Activated T-helper 1 cell treated with anti-CD3 and anti-CD28 coated beads, Interleukin-12 subunit alpha, Interleukin-12 subunit beta, Interleukin-2, Interleukin-4 antibody, amounts not matched to agents 30 ng/mL and 10 ng/mL and 1 ng/mL, durations not matched to agents 14 hours and 24 hours and 36 hours (primary cell): ENCODE measurements around the gene PACSIN2. TPM values are rescaled to one million over a fixed set of nuclear protein-coding genes. Genes with fewer than 3 reads are reported as not detected.
"Not testable (repeated sequence)": the region's sequence is repeated elsewhere in the genome, so short reads cannot be mapped to it uniquely, and the experiment has no call there.

Experiments used
- DNase-seq: peaks from one replicate; pipeline ENCODE4 v3.0.0; 2021; ENCODE audit warnings: low spot score
- H3K27ac Mint-ChIP-seq: one replicate; pipeline ENCODE4 v1.8.0; 2021; ENCODE audit warnings: mild to moderate bottlenecking, mixed read lengths
- H3K27me3 Mint-ChIP-seq: one replicate; pipeline ENCODE4 v1.8.0; 2022; ENCODE audit warnings: mild to moderate bottlenecking, moderate library complexity, mixed read lengths; ENCODE audit not compliant: insufficient read depth
- H3K36me3 Mint-ChIP-seq: one replicate; pipeline ENCODE4 v1.8.0; 2021; ENCODE audit warnings: low read depth, mixed read lengths
- H3K4me1 Mint-ChIP-seq: one replicate; pipeline ENCODE4 v1.8.0; 2021; ENCODE audit warnings: low read depth, mixed read lengths
- H3K4me3 Mint-ChIP-seq: one replicate; pipeline ENCODE4 v1.8.0; 2021; ENCODE audit warnings: mild to moderate bottlenecking, moderate library complexity, mixed read lengths
- H3K9me3 Mint-ChIP-seq: one replicate; pipeline ENCODE4 v1.8.0; 2021; ENCODE audit warnings: mixed read lengths
- intact Hi-C: fragments of 100-400 bp; cut with micrococcal nuclease; formaldehyde crosslinking; loops from one replicate; pipeline ENCODE4 v1.15.1; 2024
- total RNA-seq: library from RNA; stranded (reverse); gene quantifications from 2 replicates; pipeline ENCODE4 v1.2.3, GENCODE V29; 2022

The PACSIN2 gene
- total RNA-seq, 1 donor from 2014 or later: 30.5 TPM

DNA sequence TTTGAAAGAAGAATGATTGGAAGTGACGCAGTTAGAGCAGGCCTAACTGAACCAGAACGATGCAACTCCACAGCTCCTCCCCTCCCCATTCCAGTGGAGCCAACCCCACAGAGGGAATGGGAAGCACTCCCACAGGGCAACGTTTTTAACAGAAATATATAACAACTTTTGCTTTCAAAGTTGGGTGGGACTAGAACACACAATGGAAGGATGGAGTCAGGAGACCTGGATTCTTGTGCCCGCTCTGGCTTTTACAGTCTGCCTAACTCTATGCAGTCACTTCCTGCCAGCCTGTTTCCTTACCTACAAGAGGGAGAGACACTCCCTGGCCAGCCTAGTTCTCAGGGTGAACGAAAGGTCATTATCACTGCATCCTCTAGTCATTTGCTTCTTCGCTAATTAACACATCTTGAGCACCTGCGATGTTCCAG is 75.5 kb downstream of the PACSIN2 start:
- H3K4me3 Mint-ChIP-seq: no peak overlapping the region
- DNase-seq: no peak
- intact Hi-C loops: no loop called here
- H3K27me3 Mint-ChIP-seq: peaks cover 1% of the 10 kb centered on the region
- H3K36me3 Mint-ChIP-seq: no peaks in the 10 kb centered on the region
- no peaks in the 10 kb centered on the region for H3K9me3 Mint-ChIP-seq
- H3K4me1 Mint-ChIP-seq: peaks cover 29% of the 10 kb centered on the region
- H3K27ac Mint-ChIP-seq: no peak overlapping the region

DNA sequence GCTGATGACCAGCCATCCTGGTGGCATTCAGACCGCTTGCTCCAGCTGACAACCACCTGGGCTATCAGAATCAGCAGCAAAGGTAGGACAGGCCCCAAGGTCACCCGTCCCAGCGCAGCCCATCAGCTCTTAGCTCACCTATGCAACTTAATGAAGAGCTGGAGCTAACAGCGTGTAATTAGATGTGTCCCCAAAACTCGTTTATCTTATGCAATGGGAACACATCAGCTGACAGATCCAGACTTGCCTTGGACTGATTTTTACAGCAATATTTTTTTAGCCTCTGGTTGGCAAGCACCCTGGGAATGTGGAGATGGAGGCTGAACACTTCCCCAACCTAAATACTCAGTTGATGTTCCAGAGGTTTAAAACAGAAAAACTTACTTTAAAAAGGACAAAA is 76.0 kb downstream of the PACSIN2 start:
- Mint-ChIP-seq H3K27ac (no peak overlapping the region), H3K27me3 (peaks cover 1% of the 10 kb centered on the region), H3K4me3 (no peak overlapping the region), H3K9me3 (no peaks in the 10 kb centered on the region), H3K36me3 (no peaks in the 10 kb centered on the region), H3K4me1 (peaks cover 34% of the 10 kb centered on the region)
- no peak for DNase-seq
- intact Hi-C loops: no loop called here

DNA sequence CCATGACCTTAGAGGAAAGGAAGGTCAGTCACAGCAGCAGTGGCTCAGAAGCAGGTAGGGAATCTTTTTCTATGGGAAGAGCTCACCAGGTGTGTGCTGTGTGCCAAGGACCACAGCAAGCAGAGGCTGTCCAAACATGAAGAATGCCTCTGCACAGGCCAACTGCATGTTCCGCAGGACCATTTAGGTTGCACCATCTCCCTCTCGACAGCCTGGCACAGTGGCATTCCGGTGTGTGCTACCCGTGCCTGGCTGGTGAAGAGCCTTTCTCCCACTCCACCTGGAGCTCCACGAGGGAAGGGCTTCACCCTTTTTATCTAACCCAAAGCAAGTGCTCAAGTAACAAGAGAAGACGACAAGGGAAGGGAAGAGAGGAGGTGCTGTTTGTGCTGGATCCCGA is 76.5 kb downstream of the PACSIN2 start:
- Mint-ChIP-seq H3K27ac (no peak overlapping the region), H3K36me3 (no peaks in the 10 kb centered on the region), H3K27me3 (peaks cover 1% of the 10 kb centered on the region), H3K4me1 (peaks cover 39% of the 10 kb centered on the region), H3K9me3 (no peaks in the 10 kb centered on the region), H3K4me3 (no peak overlapping the region)
- DNase-seq: no peak
- intact Hi-C loops: no loop called here

DNA sequence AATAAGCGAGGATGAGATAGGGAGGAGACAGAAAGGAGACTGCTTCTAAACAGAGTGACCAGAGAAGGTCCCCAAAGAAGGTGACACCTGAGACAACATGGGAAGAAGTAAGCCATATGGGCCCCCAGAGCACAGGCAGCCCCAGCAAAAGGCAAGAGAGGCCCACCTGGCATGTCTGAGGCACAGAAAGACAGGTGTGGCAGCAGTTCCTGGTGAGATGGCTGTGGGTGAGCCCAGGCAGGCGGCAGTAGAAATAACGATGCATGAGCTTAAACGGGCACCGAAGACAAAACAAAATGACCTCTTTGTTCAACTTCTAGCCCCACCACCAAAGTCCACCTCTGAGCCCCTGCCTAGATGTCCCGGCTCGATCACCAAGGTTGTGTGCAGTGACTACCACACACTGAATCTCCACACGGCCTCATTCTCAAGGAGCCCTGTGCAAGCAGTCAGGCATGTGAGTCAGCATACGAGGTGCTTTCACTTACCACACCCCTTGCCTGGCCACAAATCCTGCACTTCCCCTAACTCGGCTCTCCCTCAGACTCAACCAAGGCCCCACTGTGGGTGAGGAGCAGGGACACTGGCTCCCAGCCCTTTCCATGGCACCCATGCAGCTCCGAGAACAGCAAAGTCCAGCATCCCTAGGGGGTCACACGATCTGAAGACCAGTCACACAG is 77.6 kb downstream of the PACSIN2 start:
- DNase-seq: peak; percentile 12
- peaks cover 51% of the 10 kb centered on the region for H3K4me1 Mint-ChIP-seq

DNA sequence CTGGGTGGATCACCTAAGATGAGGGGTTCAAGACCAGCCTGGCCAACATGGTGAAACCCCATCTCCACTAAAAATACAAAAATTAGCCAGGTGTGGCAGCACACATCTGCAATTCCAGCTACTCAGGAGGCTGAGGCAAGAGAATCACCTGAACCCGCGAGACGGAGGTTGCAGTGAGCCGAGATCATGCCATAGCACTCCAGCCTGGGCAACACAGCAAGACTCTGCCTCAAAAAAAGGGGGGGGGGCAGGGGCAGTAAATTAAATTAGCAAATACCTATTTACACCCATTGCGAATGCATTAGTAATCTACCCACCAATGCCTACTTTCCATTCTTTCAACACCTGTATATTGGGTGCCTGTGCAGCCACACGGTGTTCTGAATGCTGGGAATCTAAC is 78.3 kb downstream of the PACSIN2 start:
- H3K4me1 Mint-ChIP-seq: peaks cover 57% of the 10 kb centered on the region
- intact Hi-C loops, H3K27me3 Mint-ChIP-seq, H3K27ac Mint-ChIP-seq, DNase-seq, H3K9me3 Mint-ChIP-seq, H3K4me3 Mint-ChIP-seq, H3K36me3 Mint-ChIP-seq: not testable (repeated sequence)

More for the DNA sequence above, 77.6 kb downstream of the PACSIN2 start:
- intact Hi-C loops: no loop called here
- Mint-ChIP-seq H3K27me3 (peaks cover 1% of the 10 kb centered on the region), H3K4me3 (no peak overlapping the region), H3K27ac (no peak overlapping the region), H3K36me3 (no peaks in the 10 kb centered on the region), H3K9me3 (no peaks in the 10 kb centered on the region)

DNA sequence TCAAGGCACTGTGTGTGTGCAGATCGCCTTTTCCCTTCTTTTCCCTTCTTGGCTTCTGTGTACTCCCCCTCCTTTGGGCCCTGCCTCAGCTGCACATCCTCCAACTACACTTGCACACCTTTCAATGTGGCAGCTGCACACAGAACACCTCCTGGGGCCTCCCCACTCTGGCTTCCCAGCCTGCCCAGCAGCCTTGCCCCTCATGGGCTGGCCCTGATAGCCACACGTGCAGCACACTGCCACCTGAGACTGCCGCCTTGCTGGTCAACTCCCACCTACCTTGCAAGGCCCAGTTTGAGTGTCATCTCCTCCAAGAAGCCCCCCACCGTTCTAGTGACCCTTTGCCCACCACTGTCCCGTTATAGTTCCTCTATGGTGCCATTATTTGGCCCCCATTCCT is 80.6 kb downstream of the PACSIN2 start:
- Mint-ChIP-seq H3K9me3 (no peaks in the 10 kb centered on the region), H3K4me3 (no peak overlapping the region), H3K36me3 (peaks cover 2% of the 10 kb centered on the region), H3K27me3 (no peaks in the 10 kb centered on the region), H3K4me1 (peaks cover 71% of the 10 kb centered on the region), H3K27ac (peak overlapping the region; percentile 78)
- DNase-seq: no peak
- intact Hi-C loops: loop anchor here (5.0 kb wide), 1 partner anchor 68 kb away; no protein-coding TSS in a partner anchor

DNA sequence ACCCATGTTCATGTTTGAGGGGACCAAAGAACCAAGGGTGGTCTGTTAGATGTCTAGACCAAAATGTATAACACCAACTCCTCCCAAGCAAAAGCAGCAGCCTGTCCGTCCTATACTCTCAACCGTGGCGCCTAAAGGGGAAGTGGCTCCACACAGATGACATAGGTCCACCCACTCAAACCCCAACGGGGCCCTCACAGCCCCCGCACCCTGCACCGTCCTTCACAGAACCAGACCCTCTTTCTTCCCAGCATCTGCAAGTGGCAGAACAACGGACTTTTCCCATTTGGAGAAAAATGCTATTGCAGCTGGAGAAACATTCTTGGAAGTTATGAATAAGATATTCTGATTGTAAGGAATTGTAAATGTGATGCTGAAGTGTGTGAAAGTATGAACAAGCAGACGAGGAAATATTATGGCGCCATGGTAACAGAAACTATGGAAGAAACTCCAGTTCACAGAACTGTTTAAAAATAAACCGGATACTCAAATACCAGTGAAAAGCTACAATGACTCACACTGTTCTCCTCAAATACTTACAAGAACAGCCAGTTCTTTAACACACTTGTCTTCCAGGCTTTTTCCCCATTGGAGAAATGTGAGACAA is 81.4 kb downstream of the PACSIN2 start:
- peak overlapping the region; percentile 91 for H3K27ac Mint-ChIP-seq
- intact Hi-C loops: loop anchor here (1.0 to 5.0 kb wide), 3 partner anchors 31 to 70 kb away; no protein-coding TSS in a partner anchor
- no peaks in the 10 kb centered on the region for H3K27me3 Mint-ChIP-seq
- no peak for DNase-seq
- no peaks in the 10 kb centered on the region for H3K9me3 Mint-ChIP-seq
- peak overlapping the region; percentile 61 for H3K4me3 Mint-ChIP-seq
- peaks cover 71% of the 10 kb centered on the region for H3K4me1 Mint-ChIP-seq
- H3K36me3 Mint-ChIP-seq: peaks cover 2% of the 10 kb centered on the region

DNA sequence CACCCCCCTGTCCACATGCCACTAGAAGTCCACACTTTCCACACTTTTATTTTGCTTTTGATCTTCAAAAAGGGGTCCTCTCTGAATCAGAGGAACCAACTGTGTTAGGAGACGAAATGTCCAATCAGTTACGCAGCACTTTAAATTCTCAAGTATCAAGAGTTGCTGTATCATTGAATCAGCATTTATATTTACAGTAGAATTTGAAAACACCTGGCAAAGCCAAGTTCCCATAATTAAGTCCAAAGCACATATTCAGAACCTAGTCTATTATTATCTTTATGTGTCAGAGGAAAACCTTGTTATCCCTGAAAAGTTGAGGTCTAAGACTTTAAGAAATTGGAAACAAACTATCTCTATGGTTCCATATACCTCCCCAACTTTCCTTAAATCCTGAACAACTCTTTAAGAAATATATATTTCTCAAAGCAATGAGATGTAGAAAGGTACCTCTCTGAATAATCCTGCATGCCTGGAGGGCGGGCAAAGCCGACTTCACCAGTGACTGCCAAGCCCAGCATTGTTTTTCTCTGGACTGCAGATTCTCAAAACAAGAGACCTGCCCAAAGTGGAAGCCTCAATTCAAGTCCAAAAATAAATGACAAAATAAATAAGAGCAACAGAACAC is 82.0 kb downstream of the PACSIN2 start:
- H3K4me3 Mint-ChIP-seq: peak overlapping the region; percentile 61
- peaks cover 2% of the 10 kb centered on the region for H3K36me3 Mint-ChIP-seq
- intact Hi-C loops: loop anchor here (1.0 to 5.0 kb wide), 3 partner anchors 32 to 70 kb away; no protein-coding TSS in a partner anchor
- peaks cover 69% of the 10 kb centered on the region for H3K4me1 Mint-ChIP-seq
- H3K27me3 Mint-ChIP-seq: no peaks in the 10 kb centered on the region
- H3K27ac Mint-ChIP-seq: peak overlapping the region; percentile 91
- DNase-seq: no peak
- H3K9me3 Mint-ChIP-seq: no peaks in the 10 kb centered on the region

DNA sequence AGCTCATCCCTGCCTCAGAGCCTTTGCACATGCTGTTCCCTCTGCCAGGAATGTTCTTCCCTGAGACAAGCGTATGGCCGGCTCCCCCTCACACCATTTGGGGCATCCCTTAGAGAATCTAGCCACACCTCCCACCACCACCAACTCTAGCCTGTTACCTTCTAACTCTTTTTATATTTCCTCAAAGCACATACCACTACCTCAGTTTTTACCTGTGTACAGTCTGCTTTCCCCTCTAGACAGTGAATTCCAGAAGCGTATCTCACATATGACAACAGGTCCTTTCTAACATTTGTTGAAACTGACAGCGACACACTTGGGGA is 82.8 kb downstream of the PACSIN2 start:
- Mint-ChIP-seq H3K4me3 (peak overlapping the region; percentile 38), H3K9me3 (no peaks in the 10 kb centered on the region), H3K27ac (peak overlapping the region; percentile 46), H3K36me3 (peaks cover 2% of the 10 kb centered on the region), H3K27me3 (no peaks in the 10 kb centered on the region), H3K4me1 (peaks cover 61% of the 10 kb centered on the region)
- DNase-seq: no peak
- intact Hi-C loops: loop anchor here (2.0 to 5.0 kb wide), 2 partner anchors 33 to 70 kb away; no protein-coding TSS in a partner anchor

DNA sequence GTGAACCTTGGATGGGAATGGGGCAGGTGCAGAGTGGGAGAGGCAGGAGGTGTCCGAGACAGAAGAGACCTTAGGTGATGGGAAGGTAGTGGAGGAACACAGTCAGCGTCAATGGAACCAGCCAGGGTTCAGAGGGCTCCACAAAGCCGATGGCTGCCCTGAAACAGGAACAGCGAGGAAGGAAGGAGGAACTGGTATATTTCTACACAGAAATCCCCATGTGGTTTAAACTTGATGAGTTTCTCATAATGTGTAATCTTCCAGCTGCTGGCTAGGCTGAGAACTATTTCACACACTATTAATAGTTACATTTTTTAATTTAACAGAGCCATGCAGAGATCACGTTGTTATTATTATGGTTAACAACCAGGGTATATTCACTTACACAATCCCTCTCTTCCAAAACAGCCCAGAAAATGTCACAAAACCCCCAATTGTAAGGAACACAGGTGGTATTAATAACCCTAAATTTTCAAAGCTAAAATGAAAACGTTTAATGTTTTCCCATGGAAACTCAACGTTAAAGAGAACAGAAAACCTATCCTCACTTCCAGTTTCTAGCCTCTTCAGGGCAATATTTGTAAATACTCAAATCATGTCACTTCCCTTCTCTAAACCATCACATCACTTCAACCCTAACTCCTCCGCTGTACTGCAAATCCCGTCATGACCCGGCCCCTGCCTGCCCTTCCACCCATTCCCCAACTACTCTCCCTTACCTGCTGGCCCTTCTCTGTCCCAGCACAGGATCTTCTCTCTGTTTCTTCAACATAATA is 83.3 kb downstream of the PACSIN2 start:
- Mint-ChIP-seq H3K4me3 (no peak overlapping the region), H3K4me1 (peaks cover 55% of the 10 kb centered on the region), H3K9me3 (no peaks in the 10 kb centered on the region), H3K27me3 (no peaks in the 10 kb centered on the region), H3K36me3 (peaks cover 2% of the 10 kb centered on the region), H3K27ac (peak overlapping the region; percentile 74)
- intact Hi-C loops: loop anchor here (2.0 to 5.0 kb wide), 2 partner anchors 33 to 71 kb away; no protein-coding TSS in a partner anchor
- DNase-seq: no peak

DNA sequence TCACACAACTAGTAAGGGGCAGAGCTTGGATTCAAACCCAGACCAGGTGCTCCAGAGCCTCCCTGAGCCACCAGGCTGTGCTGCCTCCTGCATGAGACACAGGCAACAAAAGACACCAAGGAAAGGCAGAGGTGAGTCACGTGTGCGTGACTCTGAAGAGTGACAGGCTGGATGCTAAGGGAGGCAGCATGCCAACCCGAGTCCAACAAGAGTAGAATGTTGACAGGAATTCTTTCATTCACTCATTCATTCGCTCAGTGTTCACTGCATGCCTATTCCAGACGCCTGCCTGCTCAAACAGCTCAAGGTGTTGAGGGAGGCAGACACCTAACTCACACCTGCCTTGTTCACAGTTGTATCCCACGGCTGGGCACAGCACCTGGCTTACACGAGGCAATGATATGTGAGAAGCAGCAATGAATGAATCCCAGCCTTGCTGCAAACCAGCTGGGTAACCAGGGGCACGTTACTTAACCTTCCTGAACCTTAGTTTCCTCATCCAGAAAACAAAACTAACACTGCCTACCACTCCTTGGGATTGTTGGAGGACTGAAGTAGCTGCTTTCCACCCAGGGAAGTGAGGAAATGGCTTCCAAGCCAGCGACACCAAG is 84.0 kb downstream of the PACSIN2 start:
- Mint-ChIP-seq H3K27ac (peak overlapping the region; percentile 74), H3K27me3 (no peaks in the 10 kb centered on the region), H3K4me1 (peaks cover 50% of the 10 kb centered on the region), H3K36me3 (peaks cover 2% of the 10 kb centered on the region), H3K4me3 (no peak overlapping the region), H3K9me3 (no peaks in the 10 kb centered on the region)
- intact Hi-C loops: loop anchor here (5.0 kb wide), 1 partner anchor 71 kb away; no protein-coding TSS in a partner anchor
- DNase-seq: no peak

DNA sequence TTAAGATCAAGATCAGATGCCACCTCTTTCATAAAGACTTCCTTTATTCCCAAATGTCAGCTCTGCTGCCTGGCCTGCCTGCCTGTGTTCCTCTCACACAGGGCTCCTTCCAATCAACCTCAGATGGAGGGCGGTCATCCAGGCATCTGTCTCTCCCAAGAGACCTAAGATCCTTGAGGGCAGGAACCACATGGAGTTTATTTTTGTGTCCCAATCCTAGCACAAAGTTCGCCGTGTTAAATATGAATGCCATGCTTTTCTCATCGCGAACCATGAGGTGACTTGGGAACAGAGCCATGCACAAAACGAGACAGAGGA is 85.2 kb downstream of the PACSIN2 start:
- DNase-seq: no peak
- Mint-ChIP-seq H3K27me3 (no peaks in the 10 kb centered on the region), H3K36me3 (peaks cover 2% of the 10 kb centered on the region), H3K4me1 (peaks cover 45% of the 10 kb centered on the region), H3K9me3 (no peaks in the 10 kb centered on the region), H3K4me3 (no peak overlapping the region), H3K27ac (no peak overlapping the region)
- intact Hi-C loops: loop anchor here (5.0 kb wide), 1 partner anchor 73 kb away; no protein-coding TSS in a partner anchor
